HT1080 (cell line): Measurements from ENCODE around the gene REPS2. TPM values are rescaled to one million over a fixed set of nuclear protein-coding genes. Genes with fewer than 3 reads are reported as not detected.

ENCODE experiments used
- DNase-seq: peaks from one replicate; pipeline ENCODE4 v3.0.0-alpha.2; 2015; ENCODE audit warnings: low read depth
- total RNA-seq: library from RNA; depleted of rRNA; stranded (reverse); fragments of >200 nt; shearing (Covaris generic); gene quantifications from 2 replicates; pipeline ENCODE4 v1.2.3, GENCODE V29; 2014

REPS2 gene
- total RNA-seq, 1 experiment from 2014 or later = 2.4 TPM

DNA sequence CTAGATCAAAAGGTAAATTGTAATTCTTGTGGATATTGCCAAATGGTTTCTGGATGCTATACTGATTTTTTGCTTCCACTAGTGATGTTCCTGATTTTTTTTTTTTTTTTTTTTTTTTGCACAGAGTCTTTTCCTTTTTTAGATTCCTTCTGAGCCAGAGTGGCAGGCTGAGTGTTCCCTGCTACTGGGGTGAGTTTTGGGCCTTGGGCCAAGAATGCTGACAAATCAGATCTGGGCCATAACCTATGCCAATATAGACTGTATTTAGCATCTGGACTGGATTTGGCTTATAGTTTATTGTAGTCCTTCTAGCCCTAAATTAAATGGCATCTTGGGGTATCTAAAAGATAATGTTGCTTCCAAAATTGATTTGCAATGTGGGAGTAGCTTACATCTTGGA lies 52.8 kb downstream of the REPS2 start:
- DNase-seq = peak; percentile 9

- DNase-seq = no peak
Measured at GRCh38 chrX:17000751-17001150, 54.3 kb downstream of the REPS2 start.

GRCh38 chrX:17005712-17006368 lies 59.4 kb downstream of the REPS2 start:
- no peak for DNase-seq

DNA sequence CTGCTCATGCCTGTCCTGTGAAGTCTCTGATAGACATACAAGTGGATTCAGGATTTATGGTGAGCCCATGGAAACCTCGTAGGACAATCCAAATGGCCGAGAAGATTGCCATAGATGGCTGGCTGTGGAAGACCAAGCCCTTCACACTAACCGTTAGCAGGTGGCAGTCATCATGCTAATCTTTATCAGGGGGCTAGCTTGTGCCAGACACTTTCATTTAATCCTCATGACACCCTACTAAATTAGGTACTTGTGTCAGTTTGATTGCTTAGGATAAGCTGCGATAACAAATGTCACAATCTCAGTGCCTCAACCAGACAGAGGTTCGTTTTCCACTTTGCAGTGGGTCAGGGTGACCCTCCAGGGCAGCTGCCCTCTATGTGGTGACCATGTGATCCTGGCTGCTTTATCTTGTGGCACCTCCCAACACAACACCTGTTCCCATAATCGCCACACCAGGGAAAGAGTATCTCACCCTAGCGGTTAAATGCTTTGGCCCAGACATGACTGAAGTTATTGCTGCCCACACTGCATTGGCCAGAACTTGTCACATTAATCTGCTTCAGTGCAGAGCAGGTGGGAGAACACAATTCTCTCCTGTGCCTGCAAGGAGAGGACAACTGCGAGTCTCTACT lies 60.8 kb downstream of the REPS2 start:
- DNase-seq = peak; percentile 14

DNA sequence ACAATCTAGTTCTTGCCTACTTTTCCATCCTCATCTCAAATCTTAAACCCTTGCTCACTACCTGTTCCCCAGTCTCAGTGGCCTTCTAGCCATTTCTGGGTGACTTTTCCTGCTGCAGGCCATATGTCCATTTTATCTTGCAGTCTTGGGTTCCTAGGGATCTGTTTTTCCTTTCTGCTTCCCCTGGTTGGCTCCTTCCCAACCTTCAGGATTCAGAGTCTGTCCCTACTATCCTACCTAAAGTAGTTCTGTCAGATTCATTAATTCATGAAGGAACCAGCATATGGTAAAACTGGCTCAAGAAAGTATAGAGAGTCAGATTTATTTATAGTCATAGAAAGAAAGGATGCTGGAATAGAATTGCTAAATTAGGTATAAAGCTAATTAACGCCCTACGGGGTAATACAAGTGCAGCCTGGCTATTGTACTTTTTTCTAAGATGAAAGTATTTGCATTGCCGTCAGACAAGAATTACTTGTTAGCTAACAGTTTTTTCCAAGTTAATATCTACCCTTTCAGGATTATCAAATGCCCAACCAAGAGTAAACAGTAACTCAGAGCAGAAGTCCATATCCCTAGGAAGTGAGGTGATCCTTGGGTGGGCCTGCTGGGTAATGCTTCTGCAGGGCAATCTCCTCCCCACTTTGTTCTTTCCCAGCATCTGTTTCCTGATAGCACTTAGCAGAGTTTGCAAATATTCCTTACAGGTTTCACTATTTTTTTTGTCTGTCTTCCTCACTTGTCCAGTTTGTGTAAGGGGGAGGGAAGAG lies 63.6 kb downstream of the REPS2 start:
- DNase-seq = no peak

DNA sequence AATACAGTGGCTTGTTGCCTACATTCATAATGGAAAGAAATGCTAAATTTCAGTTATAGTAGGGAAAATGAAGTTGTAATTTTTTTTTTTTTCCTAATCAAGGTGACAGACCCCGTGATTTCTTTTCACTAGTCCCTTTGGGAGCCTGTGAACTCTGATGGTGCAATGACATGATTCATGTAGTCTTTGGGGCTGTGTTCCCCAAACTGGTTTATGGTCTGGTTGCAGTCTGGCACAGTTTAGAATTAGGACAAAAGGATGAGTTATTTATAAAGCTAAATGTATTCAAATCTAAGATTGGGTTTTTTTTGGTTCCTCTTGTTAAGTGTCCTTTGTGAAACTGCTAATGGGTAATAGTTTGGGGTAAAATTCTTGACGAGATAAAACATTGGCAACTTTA lies 66.0 kb downstream of the REPS2 start:
- no peak for DNase-seq

DNA sequence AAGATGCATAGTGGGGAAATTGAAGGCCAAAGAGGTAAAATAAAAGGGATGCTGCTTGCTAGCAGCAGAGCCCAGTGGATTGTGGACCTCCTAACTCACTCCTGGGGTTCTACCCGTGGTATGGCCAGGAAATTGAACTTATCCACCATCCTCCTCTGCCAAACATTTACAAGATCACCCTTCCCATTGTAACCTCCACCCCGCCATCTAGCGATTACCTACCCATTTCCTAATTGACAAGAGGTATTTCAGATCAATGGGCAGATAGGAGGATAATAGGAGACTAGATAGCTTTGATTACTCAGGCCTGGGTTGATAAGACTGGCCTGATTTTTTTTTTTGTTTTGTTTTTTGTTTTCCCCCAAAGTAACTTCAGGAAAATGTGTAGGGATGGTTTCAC lies 67.8 kb downstream of the REPS2 start:
- no peak for DNase-seq

DNA sequence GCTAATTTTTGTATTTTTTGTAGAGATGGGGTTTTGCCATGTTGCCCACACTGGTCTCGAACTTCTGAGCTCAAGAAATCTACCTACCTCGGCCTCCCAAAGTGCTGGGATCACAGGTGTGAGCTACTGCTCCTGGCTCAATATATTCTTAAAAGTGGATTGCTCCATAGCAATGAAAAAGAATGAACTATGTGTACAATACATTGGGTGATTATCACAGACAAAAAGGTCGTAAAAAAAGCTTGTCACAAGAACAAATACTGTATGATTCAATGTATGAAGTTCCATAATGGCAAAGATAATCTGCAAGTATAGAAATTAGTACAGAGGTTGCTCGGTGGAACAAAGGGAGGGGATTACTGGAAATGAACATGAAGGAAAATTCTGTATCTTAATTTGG lies 70.7 kb downstream of the REPS2 start:
- DNase-seq = no peak

DNA sequence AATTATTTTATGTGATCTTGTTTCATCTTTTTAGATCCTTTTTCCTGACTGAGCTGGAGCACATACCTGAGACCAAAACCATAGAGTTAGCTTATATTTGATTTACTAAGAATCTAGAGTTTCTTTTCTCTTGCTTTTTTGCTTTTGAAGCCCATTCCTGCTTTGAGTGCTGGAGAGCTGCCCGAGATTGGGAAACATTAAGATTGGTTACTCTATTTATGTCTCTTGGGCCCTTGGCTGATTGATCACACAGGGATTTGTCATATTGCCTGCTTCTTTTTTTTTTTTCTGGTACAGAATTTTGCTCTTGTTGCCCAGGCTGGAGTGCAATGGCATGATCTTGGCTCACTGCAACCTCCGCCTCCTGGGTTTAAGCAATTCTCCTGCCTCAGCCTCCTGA lies 73.9 kb downstream of the REPS2 start:
- no peak for DNase-seq

GRCh38 chrX:17020851-17021821 lies 74.7 kb downstream of the REPS2 start:
- DNase-seq = no peak

- DNase-seq = peak; percentile 24
Measured at GRCh38 chrX:17021851-17022604, 75.6 kb downstream of the REPS2 start.

- DNase-seq = no peak
Measured at GRCh38 chrX:17023661-17024060, 77.2 kb downstream of the REPS2 start.

DNA sequence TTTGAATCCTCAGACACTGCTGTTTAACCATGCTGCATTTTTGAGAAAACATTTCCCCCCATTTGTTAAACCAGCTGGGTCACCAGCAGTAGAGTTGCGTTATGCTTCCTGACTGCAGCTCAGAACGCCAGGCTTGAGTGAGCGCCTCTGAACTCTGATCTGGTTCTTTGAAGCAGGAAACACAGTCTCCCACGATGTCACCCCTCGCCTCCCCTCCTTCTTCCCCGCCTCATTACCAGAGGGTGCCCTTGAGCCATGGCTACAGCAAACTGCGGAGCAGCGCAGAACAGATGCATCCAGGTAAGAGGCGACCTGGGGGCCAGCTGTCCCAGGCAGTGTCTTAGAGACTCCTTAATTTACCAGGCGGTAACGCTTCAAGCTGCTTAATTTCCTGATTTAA lies 78.4 kb downstream of the REPS2 start:
- DNase-seq = no peak

- DNase-seq = no peak
Measured at GRCh38 chrX:17025621-17026302, 79.3 kb downstream of the REPS2 start.

- DNase-seq = no peak
Measured at GRCh38 chrX:17027931-17028330, 81.5 kb downstream of the REPS2 start.

GRCh38 chrX:17028356-17028755 lies 81.9 kb downstream of the REPS2 start:
- no peak for DNase-seq

GRCh38 chrX:17030092-17030491 lies 83.6 kb downstream of the REPS2 start:
- no peak for DNase-seq

DNA sequence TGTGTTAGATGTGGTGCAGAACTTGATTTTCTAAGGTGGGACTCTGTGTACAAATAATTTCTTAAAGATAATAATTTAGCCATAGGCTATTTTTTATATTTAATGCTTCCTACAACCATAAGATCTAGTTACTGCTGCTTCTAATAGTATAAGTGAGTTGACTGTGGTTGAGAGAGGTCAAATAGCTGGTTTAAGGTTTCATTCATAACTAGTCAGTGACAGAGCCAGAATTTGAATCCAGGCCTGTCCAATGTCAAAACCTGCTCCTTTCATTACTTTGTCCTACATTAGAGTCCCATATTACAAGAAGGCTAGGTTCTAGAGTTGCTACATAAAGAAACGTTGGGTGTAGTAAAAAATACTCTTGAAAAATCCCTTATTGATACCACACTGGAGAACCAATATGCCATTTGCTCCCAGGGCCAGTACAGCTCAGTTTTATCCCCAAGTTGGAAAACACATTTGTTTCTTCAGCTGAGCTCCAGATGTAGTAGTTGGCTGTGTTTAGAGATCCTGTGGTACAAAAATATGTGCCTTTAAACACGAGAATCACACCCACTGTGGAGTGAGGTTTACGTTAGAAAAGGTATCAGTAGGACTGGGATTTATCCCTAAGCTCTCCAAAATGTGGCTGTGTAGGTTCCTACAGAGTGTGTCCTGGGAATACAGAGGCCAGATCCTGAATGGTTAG lies 84.3 kb downstream of the REPS2 start:
- DNase-seq = no peak

DNA sequence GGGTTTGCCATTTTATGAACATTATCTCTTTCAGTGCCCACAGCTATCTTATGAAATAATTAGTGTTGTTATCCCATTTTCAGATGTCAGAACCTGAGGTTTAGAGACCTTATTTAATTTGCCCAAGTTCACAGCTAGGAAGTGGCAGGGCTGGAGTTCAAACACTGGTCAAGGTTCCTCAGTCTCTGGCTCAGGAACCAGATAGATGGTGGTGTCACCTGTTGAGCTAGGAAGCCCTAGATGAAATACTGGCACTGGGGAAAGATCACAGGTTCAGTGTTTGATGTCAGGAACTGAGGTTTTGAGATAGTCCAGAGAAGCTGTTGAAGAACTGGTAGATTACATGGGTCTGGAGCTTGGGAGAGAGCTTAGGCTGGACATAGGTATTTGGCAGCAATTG lies 85.4 kb downstream of the REPS2 start:
- no peak for DNase-seq
